A549 (cell line): Measurements from ENCODE around the gene TNIK. TPM values are rescaled to one million over a fixed set of nuclear protein-coding genes. Genes with fewer than 3 reads are reported as not detected.
"Not testable (repeated sequence)": the region's sequence is repeated elsewhere in the genome, so short reads cannot be mapped to it uniquely, and the experiment has no call there.

Experiments used
- ATAC-seq, 2 experiments: fragments of 200-7000 bp in 1 of 2; fragments of >200 bp in 1 of 2; cut with Nextera tagmentation in 1 of 2; cut with Tn5 transposase in 1 of 2; 3 replicates each; pipeline versions ENCODE4 v1.8.0 to v1.9.1; 2018 to 2020; ENCODE audit warnings: mild to moderate bottlenecking in 1 of 2, moderate library complexity in 1 of 2
- CTCF ChIA-PET: fragments of 300-600 bp; sonication (Branson Sonifier 250); formaldehyde crosslinking; extraction: SDS; loops from one replicate; lab custom pipeline; 2021; ENCODE audit warnings: antibody characterized with exemption, inconsistent platforms; lab: Yijun Ruan, JAX
- POLR2A ChIA-PET: fragments of 350-600 bp; formaldehyde crosslinking; extraction: SDS; loops from one replicate; lab custom pipeline; 2021; ENCODE audit warnings: antibody characterized with exemption, inconsistent platforms; lab: Yijun Ruan, JAX
- DNase-seq, 2 experiments: peaks; one replicate each; pipeline versions ENCODE4 v3.0.0 to v3.0.0-alpha.2; 2011 to 2016; ENCODE audit warnings: low read depth in 1 of 2, low spot score in 1 of 2
- FAIRE-seq: peaks from 2 replicates; lab custom pipeline; 2011; peaks lifted over from hg19 to GRCh38; lab: Jason Lieb, UNC
- H3K27ac ChIP-seq, 2 experiments: fragments of >200 bp; sonication (Bioruptor Twin); formaldehyde crosslinking; 3 replicates each; pipeline ENCODE4 v1.5.1; 2016 to 2017
- H3K4me1 ChIP-seq: fragments of >200 bp; sonication (Bioruptor Twin); formaldehyde crosslinking; 3 replicates; pipeline ENCODE4 v1.6.1; 2016
- H3K4me2 ChIP-seq: fragments of >200 bp; sonication (Bioruptor Twin); formaldehyde crosslinking; 3 replicates; pipeline ENCODE4 v1.6.1; 2016
- H3K4me3 ChIP-seq: fragments of >200 bp; sonication (Bioruptor Twin); formaldehyde crosslinking; 3 replicates; pipeline ENCODE4 v1.5.1; 2016
- H3K9me3 ChIP-seq: fragments of >200 bp; sonication (Bioruptor Twin); formaldehyde crosslinking; 3 replicates; pipeline ENCODE4 v1.6.1; 2016
- BCL3 ChIP-seq: fragments of >200 bp; sonication (Bioruptor Twin); formaldehyde crosslinking; IDR thresholded peaks from 3 replicates; pipeline ENCODE4 v1.6.1; 2016
- BHLHE40 ChIP-seq: IDR thresholded peaks from 2 replicates; pipeline ENCODE4 v1.6.1; 2012; ENCODE audit warnings: low read depth, low read length, inconsistent platforms
- CEBPB ChIP-seq, 2 experiments: fragments of >200 bp in 1 of 2; sonication (Bioruptor Twin) in 1 of 2; formaldehyde crosslinking in 1 of 2; IDR thresholded peaks; 2 replicates each; pipeline ENCODE4 v1.6.1; 2012 to 2016
- CHD2 ChIP-seq: fragments of 150-350 bp; IDR thresholded peaks from 2 replicates; pipeline ENCODE4 v1.6.1; 2014; ENCODE audit warnings: low read length; ENCODE audit not compliant: partially characterized antibody
- E2F6 ChIP-seq: IDR thresholded peaks from 2 replicates; pipeline ENCODE4 v1.6.1; 2012; ENCODE audit warnings: low read depth, borderline replicate concordance
- FOSL2 ChIP-seq, 2 experiments: fragments of 450-650 bp in 1 of 2; fragments of >200 bp in 1 of 2; sonication (Bioruptor Twin) in 1 of 2; formaldehyde crosslinking; IDR thresholded peaks; 2 replicates each; pipeline versions ENCODE4 v1.5.0 to v1.6.1; 2016 to 2020; ENCODE audit warnings: mild to moderate bottlenecking in 1 of 2, moderate library complexity in 1 of 2
- HEYL ChIP-seq: fragments of 250-450 bp; sonication (Bioruptor Pico); IDR thresholded peaks from 2 replicates; pipeline ENCODE4 v1.8.0; 2021; ENCODE audit warnings: mild to moderate bottlenecking, moderate library complexity
- JUN ChIP-seq, 2 experiments: fragments of >200 bp; sonication (Bioruptor Twin); formaldehyde crosslinking; IDR thresholded peaks; 2 replicates in 1 of 2; 3 replicates in 1 of 2; pipeline ENCODE4 v1.6.1; 2016 to 2017
- NFE2L2 ChIP-seq: fragments of 150-350 bp; conservative IDR thresholded peaks from 2 replicates; pipeline ENCODE4 v1.6.1; 2014; ENCODE audit warnings: low read length
- NR3C1 ChIP-seq: fragments of >200 bp; sonication (Bioruptor Twin); formaldehyde crosslinking; IDR thresholded peaks from 3 replicates; pipeline ENCODE4 v1.6.1; 2017
- POLR2A ChIP-seq: IDR thresholded peaks from 2 replicates; pipeline ENCODE4 v1.6.1; 2012; ENCODE audit warnings: mild to moderate bottlenecking, low read length
- RAD21 ChIP-seq, 2 experiments: fragments of >200 bp in 1 of 2; sonication (Bioruptor Twin) in 1 of 2; formaldehyde crosslinking in 1 of 2; IDR thresholded peaks in 1 of 2; conservative IDR thresholded peaks in 1 of 2; 2 replicates in 1 of 2; 3 replicates in 1 of 2; pipeline ENCODE4 v1.6.1; 2012 to 2018; ENCODE audit warnings: inconsistent platforms in 1 of 2
- RARB ChIP-seq: fragments of 250-450 bp; sonication (Bioruptor Pico); IDR thresholded peaks from 2 replicates; pipeline ENCODE4 v1.8.0; 2021; ENCODE audit warnings: mild to moderate bottlenecking, moderate library complexity
- RCOR1 ChIP-seq: fragments of 150-350 bp; IDR thresholded peaks from 2 replicates; pipeline ENCODE4 v1.6.1; 2014; ENCODE audit warnings: antibody characterized with exemption, low read length, low read depth
- REST ChIP-seq: fragments of 200-600 bp; sonication (generic); IDR thresholded peaks from 2 replicates; pipeline ENCODE4 v1.6.1; 2016; ENCODE audit warnings: antibody characterized with exemption, mild to moderate bottlenecking, moderate library complexity
- WGBS: methylation state at CpG from one replicate; pipeline ENCODE4 v1.1.6; 2017; ENCODE audit errors: missing lambda C conversion rate; 5-methylcytosine and 5-hydroxymethylcytosine counted together
- polyA plus RNA-seq, 4 experiments: library from polyadenylated mRNA; depleted of rRNA in 3 of 4; stranded (reverse); fragments of >200 nt; fragmentation: RNase III in 1 of 4; extraction: RNeasy Plus Mini Kit Qiagen cat#74134 plus additional on column Dnase treatment in 1 of 4; gene quantifications; 2 replicates in 3 of 4; 3 replicates in 1 of 4; pipeline ENCODE4 v1.2.3, GENCODE V29; 2011 to 2017

The TNIK gene
- polyA plus RNA-seq, 2 of the 4 experiments (the other 2 are of a cell fraction), result 1.6 to 1.8 TPM

- FAIRE-seq (no peak), DNase-seq (no peak)
Measured at GRCh38 chr3:171371354-171371753, 88.9 kb downstream of the TNIK start.

GRCh38 chr3:171369156-171369555, 91.0 kb downstream of the TNIK start:
- ATAC-seq (no peak), DNase-seq (no peak), FAIRE-seq (no peak)
- H3K9me3 ChIP-seq, result no peaks in the 10 kb centered on the region
- WGBS, result 91% methylated on average over 1 of the region's 1 CpG
- H3K4me3 ChIP-seq, result no peak overlapping the region
- POLR2A ChIA-PET, result no interaction called here
- peaks cover 4% of the 10 kb centered on the region; the same call in 2 of the 3 replicates for H3K4me1 ChIP-seq
- TF ChIP-seq NFE2L2 (no peak), BCL3 (no peak), RCOR1 (no peak), JUN (IDR thresholded peaks at IDR 0.05) (no peak), NR3C1 (no peak)
- H3K27ac ChIP-seq, result no peak overlapping the region
- CTCF ChIA-PET, result interaction anchor here (0.8 kb wide), 1 partner anchor 181 kb away, joined by 3 read pairs; no protein-coding TSS in a partner anchor
- no peak overlapping the region for H3K4me2 ChIP-seq

More at GRCh38 chr3:171371354-171371753, 88.9 kb downstream of the TNIK start:
- H3K9me3 ChIP-seq, result no peaks in the 10 kb centered on the region
- POLR2A ChIA-PET, result no interaction called here
- peaks cover 11% of the 10 kb centered on the region; the same call in 2 of the 3 replicates for H3K4me1 ChIP-seq
- no peak for ATAC-seq
- H3K4me3 ChIP-seq, result no peak overlapping the region
- H3K4me2 ChIP-seq, result no peak overlapping the region
- TF ChIP-seq BHLHE40, result no peak
- no peak for TF ChIP-seq CEBPB (IDR thresholded peaks at IDR 0.05)
- TF ChIP-seq CHD2, result no peak
- TF ChIP-seq HEYL (CRISPR knock-in tag), result no peak
- no peak for TF ChIP-seq E2F6
- TF ChIP-seq POLR2A, result no peak
- TF ChIP-seq FOSL2 (IDR thresholded peaks at IDR 0.05), result no peak
- TF ChIP-seq FOSL2 (CRISPR knock-in tag; IDR thresholded peaks at IDR 0.05), result no peak
- TF ChIP-seq RAD21 (conservative IDR thresholded peaks at IDR 0.05 in 1 of 2, IDR thresholded peaks at IDR 0.05 in 1 of 2), result no peak
- TF ChIP-seq NR3C1, result no peak
- TF ChIP-seq REST, result no peak
- TF ChIP-seq RARB (CRISPR knock-in tag), result no peak
- TF ChIP-seq, all 56 proteins: peak for 0
- CTCF ChIA-PET, result interaction anchor here (0.7 kb wide), 1 partner anchor 15 kb away, joined by 3 read pairs; no protein-coding TSS in a partner anchor
- no peak overlapping the region for H3K27ac ChIP-seq
- 57% methylated on average over 3 of the region's 3 CpGs for WGBS

GRCh38 chr3:171366738-171367137, 93.5 kb downstream of the TNIK start:
- 84% methylated on average over 5 of the region's 5 CpGs for WGBS
- not testable (repeated sequence) for H3K4me3 ChIP-seq

More at GRCh38 chr3:171366738-171367137, 93.5 kb downstream of the TNIK start:
- FAIRE-seq, H3K4me2 ChIP-seq, CTCF ChIA-PET, ATAC-seq, H3K4me1 ChIP-seq, POLR2A ChIA-PET, DNase-seq, H3K9me3 ChIP-seq, H3K27ac ChIP-seq: not testable (repeated sequence)
